PC-9 (cell line): Measurements from ENCODE around the gene COL13A1.

ENCODE experiments used
- CTCF ChIP-seq: fragments of 200-600 bp; sonication (generic); conservative IDR thresholded peaks from 2 replicates; pipeline ENCODE4 v1.6.1; 2017; ENCODE audit warnings: mixed run types, antibody characterized with exemption, mild to moderate bottlenecking, moderate library complexity
- EZH2 ChIP-seq: fragments of 200-600 bp; sonication (generic); IDR thresholded peaks from 2 replicates; pipeline ENCODE4 v1.8.0; 2017; ENCODE audit warnings: antibody characterized with exemption, low read depth

DNA sequence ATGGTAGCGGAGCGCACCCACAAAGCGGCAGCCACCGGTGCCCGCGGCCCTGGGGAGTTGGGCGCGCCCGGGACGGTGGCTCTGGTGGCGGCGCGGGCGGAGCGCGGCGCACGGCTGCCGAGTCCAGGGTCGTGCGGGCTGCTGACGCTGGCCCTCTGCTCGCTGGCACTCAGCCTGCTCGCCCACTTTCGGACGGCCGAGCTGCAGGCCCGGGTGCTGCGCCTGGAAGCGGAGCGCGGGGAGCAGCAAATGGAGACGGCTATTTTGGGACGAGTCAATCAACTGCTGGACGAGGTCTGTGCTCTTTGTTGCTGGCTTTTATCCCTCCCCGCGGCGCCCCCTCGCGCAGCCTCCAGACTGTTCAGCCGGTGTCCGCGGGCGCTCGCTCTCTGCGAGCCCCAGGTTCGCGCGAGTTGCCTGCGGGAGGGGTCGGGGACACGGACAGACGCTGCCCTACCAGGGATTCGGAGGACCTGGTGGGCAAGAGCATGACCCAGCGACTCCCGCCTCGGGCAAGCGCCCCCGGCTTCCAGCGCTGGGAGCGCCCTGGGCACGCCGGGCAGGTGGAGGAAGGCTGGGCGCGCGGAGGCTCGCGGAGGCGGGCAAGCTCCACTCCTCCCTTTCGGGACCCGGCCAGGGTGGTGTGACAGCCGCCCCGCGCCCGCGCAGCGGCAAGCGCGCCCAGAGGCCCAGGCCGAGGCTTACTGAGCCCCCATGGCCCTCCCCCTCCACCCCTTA lies 887 bp downstream of the COL13A1 start:
- TF ChIP-seq CTCF, result no peak; the same call in 1 of the 2 replicates
- no peak for TF ChIP-seq EZH2
